Stimulated activated naive B cell treated with anti-CD40 and anti-IgM and Interleukin-4, amounts not matched to agents 10 μg/mL and 1 μg/mL and 100 μg/mL, for 72 hours (primary cell): ENCODE results near the gene PODXL.
A peak's percentile ranks its signal among the peaks of the same experiment; 100 is the strongest.

Source experiments
- ATAC-seq, 2 donors: fragments of 150-1000 bp; cut with Tn5 transposase; replicated peaks; 2 replicates each; pipeline ENCODE4 v1.10.0; 2021; ENCODE audit warnings: moderate library complexity in 1 of 2
- DNase-seq: peaks from one replicate; pipeline ENCODE4 v3.0.0; 2021
- H3K27ac Mint-ChIP-seq: one replicate; pipeline ENCODE4 v1.8.0; 2022; ENCODE audit warnings: mild to moderate bottlenecking, mixed read lengths
- H3K27me3 Mint-ChIP-seq, 2 donors: one replicate each; pipeline ENCODE4 v1.8.0; 2022; ENCODE audit warnings: mixed read lengths in 2 of 2
- H3K36me3 Mint-ChIP-seq, 2 donors: one replicate each; pipeline ENCODE4 v1.8.0; 2022; ENCODE audit warnings: mixed read lengths in 2 of 2, mild to moderate bottlenecking in 1 of 2
- H3K4me1 Mint-ChIP-seq, 2 donors: one replicate each; pipeline ENCODE4 v1.8.0; 2022; ENCODE audit warnings: mixed read lengths in 2 of 2, mild to moderate bottlenecking in 1 of 2
- H3K4me3 Mint-ChIP-seq, 2 donors: one replicate each; pipeline ENCODE4 v1.8.0; 2022; ENCODE audit warnings: mild to moderate bottlenecking in 2 of 2, mixed read lengths in 2 of 2, moderate library complexity in 1 of 2
- H3K9me3 Mint-ChIP-seq, 2 donors: one replicate each; pipeline ENCODE4 v1.8.0; 2022; ENCODE audit warnings: mixed read lengths in 2 of 2, mild to moderate bottlenecking in 1 of 2

The PODXL gene

DNA sequence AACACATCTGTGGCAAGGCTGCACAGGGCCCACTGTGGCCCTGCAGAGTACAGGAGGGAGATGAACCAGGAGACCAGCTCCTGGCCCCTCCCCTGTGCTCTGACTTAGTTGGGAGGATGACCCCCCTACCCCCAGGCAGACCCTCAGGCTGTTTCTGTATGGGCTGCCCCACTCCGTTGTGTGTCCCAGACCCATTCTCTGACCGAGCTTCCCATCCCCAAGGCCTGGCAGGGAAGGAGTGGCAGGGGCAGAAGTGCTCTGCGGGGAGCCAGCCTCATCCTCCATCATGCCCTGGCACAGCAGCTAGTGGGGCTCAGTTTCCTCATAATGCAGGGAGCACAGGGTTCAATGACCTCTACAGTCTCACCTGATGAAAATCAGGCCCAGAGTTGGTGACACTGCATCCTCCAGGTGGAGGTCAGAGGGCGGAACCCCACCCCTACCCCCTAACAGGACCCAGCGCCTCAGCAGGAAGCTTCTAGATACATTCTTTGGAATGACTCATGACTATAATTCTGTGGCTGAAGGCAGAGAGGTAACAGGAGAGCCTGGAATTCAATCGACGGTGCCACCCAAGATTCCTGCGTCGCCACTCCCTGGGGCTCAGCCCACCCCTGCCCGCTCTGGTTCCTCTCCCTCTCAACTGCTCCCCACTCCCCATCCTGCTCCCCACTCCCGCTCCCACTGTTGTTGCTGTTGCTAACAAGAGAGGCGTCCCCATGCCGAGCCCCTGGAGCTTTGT, 18.2 kb downstream of the PODXL start:
- no peak for ATAC-seq
- H3K27ac Mint-ChIP-seq, result no peak overlapping the region
- no peak for DNase-seq
- no peaks in the 10 kb centered on the region for H3K9me3 Mint-ChIP-seq
- H3K36me3 Mint-ChIP-seq, result no peaks in the 10 kb centered on the region
- no peaks in the 10 kb centered on the region for H3K4me1 Mint-ChIP-seq
- no peak overlapping the region for H3K4me3 Mint-ChIP-seq
- no peaks in the 10 kb centered on the region for H3K27me3 Mint-ChIP-seq

- Mint-ChIP-seq H3K36me3 (no peaks in the 10 kb centered on the region), H3K4me1 (no peaks in the 10 kb centered on the region), H3K9me3 (no peaks in the 10 kb centered on the region), H3K4me3 (no peak overlapping the region), H3K27ac (no peak overlapping the region), H3K27me3 (no peaks in the 10 kb centered on the region)
- DNase-seq, result no peak
- no peak for ATAC-seq
These were observed 18.9 kb downstream of the PODXL start for GRCh38 chr7:131537571-131537978.

GRCh38 chr7:131536361-131536849, 20.0 kb downstream of the PODXL start:
- H3K36me3 Mint-ChIP-seq, result no peaks in the 10 kb centered on the region
- H3K27me3 Mint-ChIP-seq, result no peaks in the 10 kb centered on the region
- no peaks in the 10 kb centered on the region for H3K4me1 Mint-ChIP-seq
- H3K4me3 Mint-ChIP-seq, result no peak overlapping the region
- no peaks in the 10 kb centered on the region for H3K9me3 Mint-ChIP-seq
- DNase-seq, result no peak
- H3K27ac Mint-ChIP-seq, result no peak overlapping the region
- no peak for ATAC-seq

DNA sequence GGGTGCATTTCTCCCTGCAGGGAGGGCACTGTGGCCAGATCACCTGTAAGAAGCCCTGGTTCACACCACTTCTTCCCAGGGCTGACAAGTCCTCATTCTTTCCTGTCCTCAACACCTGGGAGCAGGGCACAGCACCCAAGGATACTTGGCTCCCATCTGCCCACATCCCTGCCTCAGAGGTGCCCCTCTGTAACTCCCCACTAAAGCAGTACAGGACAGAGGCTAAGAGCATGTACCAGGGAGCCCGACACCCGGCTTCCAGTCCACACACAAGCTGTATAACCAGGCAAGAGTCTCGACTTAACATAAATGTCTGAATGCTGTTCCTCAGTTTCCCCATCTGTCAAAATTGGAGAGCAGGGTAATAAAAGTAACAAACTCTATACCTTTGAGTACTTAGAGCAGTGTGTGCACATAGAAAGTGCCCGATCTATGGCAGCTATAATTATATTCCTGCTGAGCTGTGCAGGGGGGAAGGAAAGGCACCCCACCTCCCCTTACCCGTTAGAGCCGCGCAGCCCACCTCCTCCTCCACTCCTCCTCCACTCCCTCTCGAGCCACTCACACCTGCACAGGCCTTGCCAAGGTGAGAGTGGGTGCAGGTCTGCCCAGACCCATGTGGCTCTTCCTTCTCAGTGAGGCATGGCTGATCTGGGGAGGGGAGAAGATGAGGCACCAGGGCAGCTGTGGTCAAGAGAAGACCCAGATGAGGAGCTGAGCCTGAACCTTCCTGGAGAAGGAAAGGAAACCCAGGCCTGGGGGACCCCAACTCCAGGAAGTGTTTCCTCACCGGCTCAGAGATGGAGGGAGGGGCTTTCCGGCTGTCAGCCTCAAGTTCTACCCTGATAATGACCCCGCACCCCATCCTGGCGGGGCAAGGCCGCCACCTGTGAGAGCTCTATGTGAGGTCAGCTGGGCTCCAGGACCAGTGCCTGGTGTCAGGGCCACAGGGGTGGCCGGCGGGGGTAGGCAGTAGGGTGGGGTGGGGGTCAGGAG, 22.6 kb downstream of the PODXL start:
- no peaks in the 10 kb centered on the region for H3K9me3 Mint-ChIP-seq
- H3K27ac Mint-ChIP-seq, result no peak overlapping the region
- H3K4me3 Mint-ChIP-seq, result no peak overlapping the region
- no peaks in the 10 kb centered on the region for H3K27me3 Mint-ChIP-seq
- H3K36me3 Mint-ChIP-seq, result no peaks in the 10 kb centered on the region
- H3K4me1 Mint-ChIP-seq, result no peaks in the 10 kb centered on the region
- no peak for ATAC-seq
- no peak for DNase-seq

- Mint-ChIP-seq H3K27me3 (no peaks in the 10 kb centered on the region), H3K9me3 (no peaks in the 10 kb centered on the region), H3K27ac (no peak overlapping the region), H3K36me3 (no peaks in the 10 kb centered on the region), H3K4me3 (no peak overlapping the region), H3K4me1 (no peaks in the 10 kb centered on the region)
- no peak for DNase-seq
- ATAC-seq, result no peak
These were observed 23.3 kb downstream of the PODXL start for GRCh38 chr7:131533151-131533559.

- peaks cover 0 to under 1% of the 10 kb centered on the region in 2 donors for H3K4me1 Mint-ChIP-seq
- no peaks in the 10 kb centered on the region for H3K27me3 Mint-ChIP-seq
- no peak overlapping the region for H3K27ac Mint-ChIP-seq
- no peaks in the 10 kb centered on the region for H3K9me3 Mint-ChIP-seq
- ATAC-seq (no peak), DNase-seq (no peak)
- H3K36me3 Mint-ChIP-seq, result no peaks in the 10 kb centered on the region
- no peak overlapping the region for H3K4me3 Mint-ChIP-seq
These were observed 23.8 kb downstream of the PODXL start for GRCh38 chr7:131532570-131533091.

GRCh38 chr7:131530137-131530536, 26.3 kb downstream of the PODXL start:
- peaks cover 5 to 6% of the 10 kb centered on the region in 2 donors for H3K4me1 Mint-ChIP-seq
- no peaks in the 10 kb centered on the region for H3K36me3 Mint-ChIP-seq
- no peak for ATAC-seq
- H3K27me3 Mint-ChIP-seq, result no peaks in the 10 kb centered on the region
- no peak overlapping the region for H3K27ac Mint-ChIP-seq
- no peak for DNase-seq
- H3K4me3 Mint-ChIP-seq, result no peak overlapping the region
- H3K9me3 Mint-ChIP-seq, result no peaks in the 10 kb centered on the region

GRCh38 chr7:131529617-131530016, 26.8 kb downstream of the PODXL start:
- Mint-ChIP-seq H3K9me3 (no peaks in the 10 kb centered on the region), H3K4me3 (no peak overlapping the region), H3K4me1 (peaks cover 5 to 6% of the 10 kb centered on the region in 2 donors), H3K36me3 (no peaks in the 10 kb centered on the region), H3K27ac (no peak overlapping the region), H3K27me3 (no peaks in the 10 kb centered on the region)
- DNase-seq, result no peak
- ATAC-seq, result no peak

- no peak overlapping the region for H3K27ac Mint-ChIP-seq
- H3K4me1 Mint-ChIP-seq, result peaks cover 5 to 6% of the 10 kb centered on the region in 2 donors
- DNase-seq (no peak), ATAC-seq (no peak)
- no peak overlapping the region for H3K4me3 Mint-ChIP-seq
- no peaks in the 10 kb centered on the region for H3K9me3 Mint-ChIP-seq
- H3K27me3 Mint-ChIP-seq, result no peaks in the 10 kb centered on the region
- H3K36me3 Mint-ChIP-seq, result no peaks in the 10 kb centered on the region
These were observed 27.2 kb downstream of the PODXL start for GRCh38 chr7:131529179-131529578.

DNA sequence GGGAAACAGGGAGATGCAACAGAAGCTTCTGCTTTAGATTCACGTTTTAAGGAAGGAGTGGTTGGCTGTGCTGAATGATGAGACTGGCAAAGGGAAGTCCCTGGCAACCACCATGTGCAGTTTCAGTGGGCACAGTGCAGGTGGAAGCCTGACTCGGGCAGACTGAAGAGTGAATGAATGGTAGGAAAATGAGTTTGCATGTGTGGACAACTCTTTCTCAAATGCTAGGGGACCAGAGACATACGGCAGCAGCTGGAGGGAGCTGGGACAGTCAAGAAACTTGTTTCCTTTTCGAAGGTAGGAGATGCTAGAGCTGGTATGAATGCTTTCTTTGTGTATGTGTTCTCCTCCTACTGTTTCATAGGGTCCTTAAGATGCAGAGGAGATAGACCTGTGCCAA, 29.0 kb downstream of the PODXL start:
- peak; percentile 90 to 96 for ATAC-seq
- H3K27me3 Mint-ChIP-seq, result no peaks in the 10 kb centered on the region
- H3K27ac Mint-ChIP-seq, result no peak overlapping the region
- no peaks in the 10 kb centered on the region for H3K9me3 Mint-ChIP-seq
- DNase-seq, result no peak
- H3K4me3 Mint-ChIP-seq, result no peak overlapping the region
- H3K36me3 Mint-ChIP-seq, result no peaks in the 10 kb centered on the region
- H3K4me1 Mint-ChIP-seq, result peaks cover 8 to 10% of the 10 kb centered on the region in 2 donors

DNA sequence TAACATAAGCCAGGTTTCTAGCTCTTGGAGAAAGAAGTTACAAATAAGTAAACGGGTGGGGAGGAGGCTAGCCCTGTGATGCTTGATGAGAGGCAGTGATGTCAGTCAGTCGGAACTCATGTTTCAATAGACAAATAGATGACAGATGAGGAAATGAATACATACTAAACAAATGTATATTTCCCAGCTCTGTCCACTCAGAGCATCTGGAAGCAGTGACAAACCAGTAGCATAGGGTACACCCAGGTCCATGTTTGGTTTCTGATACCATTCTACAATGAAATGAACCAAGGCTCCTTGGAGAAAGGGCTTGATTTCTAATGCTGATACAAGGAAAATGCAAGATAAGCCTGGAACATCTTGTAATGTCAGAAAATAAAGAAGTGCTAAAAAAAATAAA, 30.6 kb downstream of the PODXL start:
- no peak for DNase-seq
- H3K27ac Mint-ChIP-seq, result no peak overlapping the region
- H3K9me3 Mint-ChIP-seq, result no peaks in the 10 kb centered on the region
- H3K4me1 Mint-ChIP-seq, result peaks cover 11 to 13% of the 10 kb centered on the region in 2 donors
- no peaks in the 10 kb centered on the region for H3K27me3 Mint-ChIP-seq
- H3K36me3 Mint-ChIP-seq, result no peaks in the 10 kb centered on the region
- no peak for ATAC-seq
- H3K4me3 Mint-ChIP-seq, result no peak overlapping the region

DNA sequence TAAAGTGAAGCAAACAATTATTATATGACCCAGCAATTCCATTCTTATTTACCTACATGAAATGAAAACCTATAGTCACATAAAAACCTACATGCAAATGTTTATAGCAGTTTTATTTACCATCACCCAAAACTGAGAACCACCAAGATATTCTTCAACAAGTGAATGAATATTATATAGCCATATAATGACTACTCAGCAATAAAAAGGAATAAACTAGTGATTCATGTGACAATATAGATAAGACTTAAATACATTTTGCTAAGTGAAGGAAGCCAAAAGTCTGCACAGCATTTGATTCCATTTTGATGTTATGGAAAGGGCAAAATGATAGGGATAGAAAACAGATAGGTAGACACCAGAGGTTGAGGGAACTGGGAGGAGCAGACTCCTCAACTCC, 31.7 kb downstream of the PODXL start:
- Mint-ChIP-seq H3K27ac (no peak overlapping the region), H3K4me1 (peaks cover 11 to 13% of the 10 kb centered on the region in 2 donors), H3K4me3 (no peak overlapping the region), H3K27me3 (no peaks in the 10 kb centered on the region), H3K9me3 (no peaks in the 10 kb centered on the region), H3K36me3 (no peaks in the 10 kb centered on the region)
- DNase-seq (no peak), ATAC-seq (no peak)

- ATAC-seq, result no peak
- no peak overlapping the region for H3K27ac Mint-ChIP-seq
These were observed 32.3 kb downstream of the PODXL start for GRCh38 chr7:131524115-131524514.

GRCh38 chr7:131522325-131522930, 34.0 kb downstream of the PODXL start:
- H3K9me3 Mint-ChIP-seq, result no peaks in the 10 kb centered on the region
- peak overlapping the region; percentile 31 to 33 for H3K4me3 Mint-ChIP-seq
- ATAC-seq (peak; percentile 31 to 56), DNase-seq (no peak)
- H3K27me3 Mint-ChIP-seq, result no peaks in the 10 kb centered on the region
- no peaks in the 10 kb centered on the region for H3K36me3 Mint-ChIP-seq
- no peak overlapping the region for H3K27ac Mint-ChIP-seq
- H3K4me1 Mint-ChIP-seq, result peaks cover 9 to 10% of the 10 kb centered on the region in 2 donors

More at GRCh38 chr7:131524115-131524514, 32.3 kb downstream of the PODXL start:
- Mint-ChIP-seq H3K9me3 (no peaks in the 10 kb centered on the region), H3K4me3 (no peak overlapping the region), H3K4me1 (peaks cover 11 to 13% of the 10 kb centered on the region in 2 donors), H3K27me3 (no peaks in the 10 kb centered on the region), H3K36me3 (no peaks in the 10 kb centered on the region)
- no peak for DNase-seq
